Breast epithelium (tissue), 4 donors: ENCODE results near the gene SF3B2. TPM values are rescaled to one million over a fixed set of nuclear protein-coding genes. Genes with fewer than 3 reads are reported as not detected.
"Not testable (repeated sequence)": the region's sequence is repeated elsewhere in the genome, so short reads cannot be mapped to it uniquely, and the experiment has no call there.

ENCODE experiments used
- DNase-seq, 2 donors: peaks; one replicate each; pipeline ENCODE4 v3.0.0-alpha.2; 2019; ENCODE audit warnings: low spot score in 2 of 2
- H3K27ac ChIP-seq, 2 donors: fragments of 200-600 bp; sonication (generic) in 1 of 2; one replicate each; pipeline ENCODE4 v1.5.1; 2016 to 2019; ENCODE audit warnings: mild to moderate bottlenecking in 1 of 2
- H3K27me3 ChIP-seq, 2 donors: fragments of 200-600 bp; sonication (generic) in 1 of 2; one replicate each; pipeline versions ENCODE4 v1.5.1 to v1.6.0; 2017 to 2019; ENCODE audit warnings: control low read depth in 1 of 2, mild to moderate bottlenecking in 1 of 2
- H3K36me3 ChIP-seq: fragments of 200-600 bp; one replicate; pipeline ENCODE4 v1.5.1; 2019
- H3K4me1 ChIP-seq, 2 donors: fragments of 200-600 bp; sonication (generic); one replicate each; pipeline ENCODE4 v1.5.1; 2016 to 2019; ENCODE audit warnings: control low read depth in 1 of 2
- H3K4me3 ChIP-seq, 3 donors: fragments of 200-600 bp; sonication (generic); 1 replicate in 2 of 3; 2 replicates in 1 of 3; pipeline ENCODE4 v1.5.1; 2016 to 2019; ENCODE audit warnings: mild to moderate bottlenecking in 3 of 3, moderate library complexity in 2 of 3
- H3K9me3 ChIP-seq, 2 donors: fragments of 200-600 bp; sonication (generic) in 1 of 2; one replicate each; pipeline ENCODE4 v1.5.1; 2016 to 2019; ENCODE audit warnings: control low read depth in 1 of 2
- CTCF ChIP-seq, 3 donors: fragments of 450-650 bp; IDR thresholded peaks; one replicate each; pipeline ENCODE4 v1.5.1; 2016 to 2017; ENCODE audit warnings: antibody characterized with exemption in 3 of 3, mild to moderate bottlenecking in 3 of 3, moderate library complexity in 3 of 3
- POLR2A ChIP-seq: fragments of 450-650 bp; IDR thresholded peaks from one replicate; pipeline ENCODE4 v1.6.1; 2016; ENCODE audit warnings: antibody characterized with exemption, mild to moderate bottlenecking, moderate library complexity
- POLR2AphosphoS5 ChIP-seq, 3 donors: sonication (generic); formaldehyde crosslinking; IDR thresholded peaks; one replicate each; pipeline ENCODE4 v1.6.1; 2017; ENCODE audit warnings: antibody characterized with exemption in 3 of 3
- intact Hi-C: fragments of 100-400 bp; cut with DNase I; formaldehyde crosslinking; loops from one replicate; pipeline ENCODE4 v1.15.1; 2023; ENCODE audit warnings: low total_unique reads
- total RNA-seq, 3 donors: library from RNA; depleted of rRNA; stranded (reverse); fragments of >200 nt; gene quantifications; one replicate each; pipeline ENCODE4 v1.1.0, GENCODE V29; 2016

Gene SF3B2
- total RNA-seq, 3 donors from 2014 or later = 144 to 163 (median 154) TPM

DNA sequence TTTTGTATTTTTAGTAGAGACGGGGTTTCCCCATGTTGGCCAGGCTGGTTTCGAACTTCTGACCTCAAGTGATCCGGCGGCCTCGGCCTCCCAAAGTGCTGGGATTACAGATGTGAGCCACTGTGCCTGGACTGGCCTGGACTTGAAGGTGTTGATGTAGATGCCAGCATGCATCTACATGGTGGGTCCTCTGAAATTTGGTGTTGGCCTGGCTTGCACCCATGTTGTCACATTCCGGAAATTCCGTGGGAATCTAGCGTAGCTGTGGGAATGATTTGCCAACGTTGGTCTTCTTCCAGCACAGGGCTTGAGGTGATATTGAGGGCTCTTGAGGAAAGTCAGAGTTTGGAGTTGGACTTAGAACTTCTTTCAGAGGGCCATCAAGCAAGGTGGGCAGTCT, 24.4 kb downstream of the SF3B2 start:
- Histone ChIP-seq H3K27ac (no peak overlapping the region), H3K27me3 (no peaks in the 10 kb centered on the region), H3K4me3 (no peak overlapping the region), H3K36me3 (no peaks in the 10 kb centered on the region), H3K9me3 (no peaks in the 10 kb centered on the region), H3K4me1 (peaks cover 0 to 6% of the 10 kb centered on the region in 2 donors)
- no peak for TF ChIP-seq POLR2AphosphoS5 (IDR thresholded peaks at IDR 0.05)
- no peak for TF ChIP-seq CTCF (IDR thresholded peaks at IDR 0.05)
- TF ChIP-seq POLR2A = no peak
- intact Hi-C loops = no loop called here
- peak in 1 of 2 donors; percentile 49 for DNase-seq

DNA sequence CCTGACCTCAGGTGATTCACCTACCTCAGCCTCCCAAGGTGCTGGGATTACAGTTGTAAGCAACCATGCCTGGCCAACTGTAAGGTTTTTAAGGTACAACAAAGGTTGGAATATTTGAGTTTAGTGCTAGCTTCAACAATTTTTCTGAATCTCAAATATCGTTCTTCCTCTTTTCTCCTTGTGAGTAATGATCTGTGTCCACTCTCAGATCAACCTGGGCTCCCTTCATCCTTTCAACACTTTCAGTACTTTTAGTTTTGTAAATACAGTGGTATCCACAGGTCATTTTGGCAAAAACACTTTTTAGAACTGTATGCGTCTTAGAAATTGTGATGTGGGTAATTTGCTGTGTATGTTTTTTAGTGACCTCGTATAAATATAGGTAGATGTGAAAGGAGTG, 25.8 kb downstream of the SF3B2 start:
- intact Hi-C loops = no loop called here
- H3K36me3 ChIP-seq = no peaks in the 10 kb centered on the region
- H3K4me1 ChIP-seq = peaks cover 0 to 19% of the 10 kb centered on the region in 2 donors
- TF ChIP-seq POLR2A = no peak
- TF ChIP-seq POLR2AphosphoS5 (IDR thresholded peaks at IDR 0.05) = no peak
- TF ChIP-seq CTCF (IDR thresholded peaks at IDR 0.05) = no peak
- H3K9me3 ChIP-seq = no peaks in the 10 kb centered on the region
- no peak overlapping the region for H3K4me3 ChIP-seq
- no peak overlapping the region for H3K27ac ChIP-seq
- no peak for DNase-seq
- no peaks in the 10 kb centered on the region for H3K27me3 ChIP-seq

DNA sequence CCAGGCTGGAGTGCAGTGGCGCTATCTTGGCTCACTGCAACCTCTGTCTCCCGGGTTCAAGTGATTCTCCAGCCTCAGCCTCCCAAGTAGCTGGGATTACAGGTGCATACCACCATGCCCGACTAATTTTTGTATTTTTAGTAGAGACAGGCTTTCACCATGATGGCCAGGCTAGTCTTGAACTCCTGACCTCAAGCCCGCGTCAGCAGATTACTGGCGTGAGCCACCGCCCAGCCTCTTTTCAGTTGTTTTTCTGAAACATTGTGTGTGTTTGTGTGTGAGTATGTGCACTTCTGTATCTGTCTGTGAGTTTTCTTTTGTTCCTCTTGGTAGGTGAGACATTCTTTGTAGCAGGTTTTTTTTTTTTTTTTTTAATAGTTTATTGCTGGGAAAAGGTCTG, 26.8 kb downstream of the SF3B2 start:
- peaks cover 0 to 19% of the 10 kb centered on the region in 2 donors for H3K4me1 ChIP-seq
- H3K36me3 ChIP-seq, intact Hi-C loops, H3K27me3 ChIP-seq, DNase-seq, H3K27ac ChIP-seq, H3K4me3 ChIP-seq, H3K9me3 ChIP-seq: not testable (repeated sequence)

DNA sequence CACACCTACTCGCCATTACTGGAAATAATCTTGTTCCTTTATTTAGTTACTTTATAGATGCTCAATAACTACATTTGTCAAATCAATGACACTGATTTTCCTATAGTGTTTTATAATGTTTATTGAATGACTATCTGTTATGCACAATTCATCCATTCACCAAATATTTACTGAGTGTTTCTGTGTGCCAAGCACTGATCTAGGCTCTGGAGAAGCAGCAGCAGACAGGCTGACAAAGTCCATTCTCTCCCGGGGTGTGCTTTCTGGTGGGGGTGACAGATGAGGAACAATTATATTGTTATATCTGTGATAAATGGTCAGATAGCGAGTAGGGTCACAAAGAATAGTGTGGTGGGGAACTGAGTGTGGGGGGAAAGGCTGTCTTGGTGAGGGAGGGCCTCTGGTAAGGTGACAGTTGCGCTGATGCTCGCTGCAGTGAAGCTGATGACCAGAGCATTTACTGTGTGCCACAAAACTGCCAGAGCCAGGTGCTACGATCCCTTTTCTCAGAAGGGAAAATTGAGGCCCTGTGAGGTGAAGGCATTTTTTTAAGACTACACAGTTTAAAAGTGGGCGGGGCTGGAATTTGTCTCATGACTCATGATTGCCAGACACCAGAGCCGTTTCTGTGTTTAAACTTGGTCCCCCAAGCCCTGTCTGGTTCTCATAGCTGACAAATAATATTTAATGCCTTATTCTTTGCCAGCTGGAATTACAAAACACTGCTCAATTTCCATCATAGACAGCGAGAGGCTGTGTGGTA, 28.1 kb downstream of the SF3B2 start:
- peaks cover 0 to 19% of the 10 kb centered on the region in 2 donors for H3K4me1 ChIP-seq
- no peak for DNase-seq
- no peak overlapping the region for H3K4me3 ChIP-seq
- H3K9me3 ChIP-seq = no peaks in the 10 kb centered on the region
- H3K27me3 ChIP-seq = no peaks in the 10 kb centered on the region
- TF ChIP-seq POLR2AphosphoS5 (IDR thresholded peaks at IDR 0.05) (no peak), CTCF (IDR thresholded peaks at IDR 0.05) (no peak), POLR2A (no peak)
- intact Hi-C loops = no loop called here
- peak overlapping the region; percentile 84 to 87 for H3K27ac ChIP-seq
- H3K36me3 ChIP-seq = no peaks in the 10 kb centered on the region

DNA sequence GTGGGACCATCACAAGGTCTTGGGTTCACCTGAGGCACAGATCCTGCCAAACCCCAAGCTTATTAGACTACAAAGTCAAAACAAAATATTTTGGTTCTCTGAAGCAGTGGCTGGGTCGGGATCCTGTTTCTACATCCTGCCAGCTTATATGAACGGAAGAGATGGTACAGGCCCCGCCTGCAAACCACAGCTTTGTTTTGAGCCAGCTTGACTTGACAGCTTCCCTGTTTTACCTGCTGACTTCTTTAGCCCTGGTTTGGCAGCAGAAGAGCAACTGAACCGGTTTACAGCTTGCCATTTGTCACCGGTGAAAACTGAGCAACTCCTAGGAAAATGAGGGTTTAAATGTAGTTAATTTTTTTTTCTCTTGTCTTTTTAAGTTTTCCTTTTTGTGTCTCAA, 29.3 kb downstream of the SF3B2 start:
- peak; percentile 74 to 91 for DNase-seq
- Histone ChIP-seq H3K4me3 (peak overlapping the region in 1 of 3 donors; percentile 36), H3K36me3 (no peaks in the 10 kb centered on the region), H3K9me3 (no peaks in the 10 kb centered on the region), H3K4me1 (peaks cover 0 to 19% of the 10 kb centered on the region in 2 donors), H3K27ac (peak overlapping the region; percentile 84 to 87), H3K27me3 (no peaks in the 10 kb centered on the region)
- intact Hi-C loops = no loop called here
- TF ChIP-seq CTCF (IDR thresholded peaks at IDR 0.05) (no peak), POLR2A (no peak), POLR2AphosphoS5 (IDR thresholded peaks at IDR 0.05) (peak in 2 of 3 donors; percentile 26 to 58)
